Prostate gland (tissue), 2 donors: ENCODE data around the gene SLC2A8. TPM values are rescaled to one million over a fixed set of nuclear protein-coding genes. Genes with fewer than 3 reads are reported as not detected.

Experiments used
- DNase-seq: peaks from one replicate; pipeline ENCODE4 v3.0.0-alpha.2; 2019; ENCODE audit warnings: low spot score
- H3K27ac ChIP-seq, 2 donors: fragments of 200-600 bp; sonication (generic); 2 replicates each; pipeline ENCODE4 v1.5.1; 2017 to 2019
- H3K27me3 ChIP-seq: fragments of 200-600 bp; sonication (generic); replicated peaks from 2 replicates; pipeline ENCODE4 v1.5.1; 2019; ENCODE audit not compliant: insufficient read depth
- H3K36me3 ChIP-seq, 2 donors: fragments of 200-600 bp; sonication (generic); 1 replicate in 1 of 2; 2 replicates in 1 of 2; pipeline versions ENCODE4 v1.5.1 to v1.8.1; 2017 to 2019
- H3K4me1 ChIP-seq: fragments of 200-600 bp; sonication (generic); replicated peaks from 2 replicates; pipeline ENCODE4 v1.5.1; 2019
- H3K4me3 ChIP-seq, 2 donors: fragments of 200-600 bp; sonication (generic); 2 replicates each; pipeline ENCODE4 v1.5.1; 2017 to 2019
- H3K9me3 ChIP-seq: fragments of 200-600 bp; sonication (generic); 2 replicates; pipeline ENCODE4 v1.5.1; 2017
- POLR2A ChIP-seq: fragments of 450-650 bp; IDR thresholded peaks from one replicate; pipeline ENCODE4 v1.6.1; 2016; ENCODE audit warnings: antibody characterized with exemption, mild to moderate bottlenecking
- POLR2AphosphoS5 ChIP-seq: sonication (generic); formaldehyde crosslinking; IDR thresholded peaks from one replicate; pipeline ENCODE4 v1.6.1; 2017; ENCODE audit warnings: antibody characterized with exemption
- WGBS: methylation state at CpG from one replicate; pipeline ENCODE4 v1.1.5; 2018; 5-methylcytosine and 5-hydroxymethylcytosine counted together
- intact Hi-C: fragments of 100-400 bp; cut with DNase I; formaldehyde crosslinking; loops from one replicate; pipeline ENCODE4 v1.14.2; 2022
- total RNA-seq, 2 donors: library from RNA; depleted of rRNA; stranded (reverse); fragments of >200 nt; gene quantifications; one replicate each; pipeline ENCODE4 v1.1.0, GENCODE V29; 2016
- TF ChIP-seq, protein P1 (sequence below), 4 experiments: fragments of 200-600 bp in 2 of 4; fragments of 450-650 bp in 2 of 4; sonication (generic) in 2 of 4; IDR thresholded peaks; 1 replicate in 3 of 4; 2 replicates in 1 of 4; pipeline ENCODE4 v1.5.1; 2016 to 2019; ENCODE audit warnings: antibody characterized with exemption in 4 of 4, mild to moderate bottlenecking in 2 of 4, moderate library complexity in 2 of 4

The SLC2A8 gene
- total RNA-seq, 2 donors from 2014 or later, result 29.3 to 69.3 TPM

- Histone ChIP-seq H3K27ac (peak within 1 kb of the TSS; percentile 81 to 85), H3K4me1 (peaks cover 14% of the 10 kb centered on the region), H3K4me3 (peak within 1 kb of the TSS; percentile 69 to 85), H3K9me3 (no peaks in the 10 kb centered on the region), H3K36me3 (no peaks in the 10 kb centered on the region), H3K27me3 (no peaks in the 10 kb centered on the region)
- peak; percentile 36 for TF ChIP-seq POLR2A
- peak; percentile 96 for TF ChIP-seq POLR2AphosphoS5
- TF ChIP-seq, protein P1, sequence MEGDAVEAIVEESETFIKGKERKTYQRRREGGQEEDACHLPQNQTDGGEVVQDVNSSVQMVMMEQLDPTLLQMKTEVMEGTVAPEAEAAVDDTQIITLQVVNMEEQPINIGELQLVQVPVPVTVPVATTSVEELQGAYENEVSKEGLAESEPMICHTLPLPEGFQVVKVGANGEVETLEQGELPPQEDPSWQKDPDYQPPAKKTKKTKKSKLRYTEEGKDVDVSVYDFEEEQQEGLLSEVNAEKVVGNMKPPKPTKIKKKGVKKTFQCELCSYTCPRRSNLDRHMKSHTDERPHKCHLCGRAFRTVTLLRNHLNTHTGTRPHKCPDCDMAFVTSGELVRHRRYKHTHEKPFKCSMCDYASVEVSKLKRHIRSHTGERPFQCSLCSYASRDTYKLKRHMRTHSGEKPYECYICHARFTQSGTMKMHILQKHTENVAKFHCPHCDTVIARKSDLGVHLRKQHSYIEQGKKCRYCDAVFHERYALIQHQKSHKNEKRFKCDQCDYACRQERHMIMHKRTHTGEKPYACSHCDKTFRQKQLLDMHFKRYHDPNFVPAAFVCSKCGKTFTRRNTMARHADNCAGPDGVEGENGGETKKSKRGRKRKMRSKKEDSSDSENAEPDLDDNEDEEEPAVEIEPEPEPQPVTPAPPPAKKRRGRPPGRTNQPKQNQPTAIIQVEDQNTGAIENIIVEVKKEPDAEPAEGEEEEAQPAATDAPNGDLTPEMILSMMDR (IDR thresholded peaks at IDR 0.05), result peak in 2 of 4 experiments; percentile 22 to 30
- intact Hi-C loops, result no loop called here
- under 1% methylated on average over 53 of the region's 54 CpGs for WGBS
- peak; percentile 90 for DNase-seq
Observed at GRCh38 chr9:127423934-127424675, 27.1 kb downstream of the SLC2A8 start, which contains the start of gene ZNF79. TSS of gene ZNF79 (plus strand) at chr9:127424382. CDS start at chr9:127424788, 406 bp downstream.

GRCh38 chr9:127424676-127424999, 27.7 kb downstream of the SLC2A8 start:
- intact Hi-C loops, result no loop called here
- H3K36me3 ChIP-seq, result no peaks in the 10 kb centered on the region
- no peaks in the 10 kb centered on the region for H3K9me3 ChIP-seq
- H3K4me1 ChIP-seq, result peaks cover 14% of the 10 kb centered on the region
- peak overlapping the region; percentile 81 to 85 for H3K27ac ChIP-seq
- no peak for DNase-seq
- peak overlapping the region; percentile 69 to 85 for H3K4me3 ChIP-seq
- WGBS, result 0% methylated on average over 13 of the region's 13 CpGs
- H3K27me3 ChIP-seq, result no peaks in the 10 kb centered on the region
- TF ChIP-seq, protein P1 (IDR thresholded peaks at IDR 0.05), result no peak
- TF ChIP-seq POLR2AphosphoS5 (no peak), POLR2A (no peak)

DNA sequence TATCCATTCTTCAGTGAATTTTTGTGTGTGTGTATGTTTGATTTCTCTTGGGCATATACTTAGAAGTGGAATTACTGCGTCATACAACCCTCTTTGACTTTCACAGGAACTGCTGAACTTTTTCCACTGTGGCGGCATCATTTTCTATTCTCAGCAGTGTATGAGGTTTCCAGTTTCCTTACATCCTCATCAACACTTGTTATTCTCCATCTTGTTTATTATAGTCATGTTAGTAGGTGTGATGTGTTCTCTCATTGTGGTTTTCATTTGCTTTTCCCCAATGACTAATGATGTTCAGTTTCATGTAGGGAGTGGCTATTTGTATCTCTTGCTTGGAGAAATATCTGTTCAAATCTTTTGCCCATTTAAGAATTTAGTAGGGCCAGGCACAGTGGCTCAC, 29.8 kb downstream of the SLC2A8 start:
- no peak for DNase-seq
- TF ChIP-seq POLR2A (no peak), POLR2AphosphoS5 (no peak)
- TF ChIP-seq, protein P1 (IDR thresholded peaks at IDR 0.05), result no peak
- H3K9me3 ChIP-seq, result no peaks in the 10 kb centered on the region
- peaks cover 14% of the 10 kb centered on the region for H3K4me1 ChIP-seq
- 89% methylated on average over 2 of the region's 2 CpGs for WGBS
- intact Hi-C loops, result no loop called here
- no peak overlapping the region for H3K4me3 ChIP-seq
- H3K27me3 ChIP-seq, result no peaks in the 10 kb centered on the region
- H3K27ac ChIP-seq, result no peak overlapping the region
- H3K36me3 ChIP-seq, result no peaks in the 10 kb centered on the region

GRCh38 chr9:127428348-127428747, 31.4 kb downstream of the SLC2A8 start:
- no peak overlapping the region for H3K4me3 ChIP-seq
- no peak for DNase-seq
- H3K4me1 ChIP-seq, result peaks cover 9% of the 10 kb centered on the region
- intact Hi-C loops, result no loop called here
- 89% methylated on average over 3 of the region's 3 CpGs for WGBS
- H3K27ac ChIP-seq, result no peak overlapping the region
- no peaks in the 10 kb centered on the region for H3K9me3 ChIP-seq
- H3K36me3 ChIP-seq, result no peaks in the 10 kb centered on the region
- H3K27me3 ChIP-seq, result no peaks in the 10 kb centered on the region
- TF ChIP-seq, protein P1 (IDR thresholded peaks at IDR 0.05), result no peak
- TF ChIP-seq POLR2A, result no peak

DNA sequence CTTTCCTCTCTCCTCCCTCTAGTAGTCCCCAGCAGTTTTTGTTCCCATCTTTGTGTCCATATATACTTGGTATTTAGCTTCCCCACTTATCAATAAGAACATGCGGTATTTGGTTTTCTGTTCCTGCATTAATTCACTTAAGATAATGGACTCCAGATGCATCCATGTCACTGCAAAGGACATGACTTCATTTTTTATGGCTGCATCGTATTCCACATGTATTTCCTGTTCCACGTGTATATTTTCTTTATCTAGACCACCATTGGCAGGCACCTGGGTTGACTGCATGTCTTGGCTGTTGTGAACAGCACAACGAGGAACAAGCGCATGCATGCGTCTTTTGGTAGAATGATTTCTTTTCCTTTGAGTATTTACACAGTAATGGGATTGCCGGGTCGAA, 33.4 kb downstream of the SLC2A8 start:
- no peak for TF ChIP-seq POLR2AphosphoS5
- TF ChIP-seq POLR2A, result no peak
- TF ChIP-seq, protein P1 (IDR thresholded peaks at IDR 0.05), result no peak
- WGBS, result 94% methylated on average over 8 of the region's 8 CpGs
- Histone ChIP-seq H3K9me3 (no peaks in the 10 kb centered on the region), H3K4me1 (peaks cover 7% of the 10 kb centered on the region), H3K4me3 (no peak overlapping the region), H3K27ac (no peak overlapping the region), H3K36me3 (peaks cover 7 to 10% of the 10 kb centered on the region in 2 donors), H3K27me3 (no peaks in the 10 kb centered on the region)
- no peak for DNase-seq
- intact Hi-C loops, result no loop called here
